PC-3 (cell line): ENCODE measurements around the gene ASTN2. TPM values are rescaled to one million over a fixed set of nuclear protein-coding genes. Genes with fewer than 3 reads are reported as not detected.

Source experiments
- ATAC-seq: fragments of 200-7000 bp; cut with Tn5 transposase; 2 replicates; pipeline ENCODE4 v1.9.1; 2020; ENCODE audit warnings: mild to moderate bottlenecking, moderate library complexity
- BruUV-seq: library from RNA; stranded (reverse); fragments of 400-500 nt; replicated peaks from 2 replicates; lab custom pipeline; 2021; lab: Mats Ljungman, UMichigan
- CTCF ChIA-PET: fragments of 300-600 bp; sonication (Branson Sonifier 250); formaldehyde crosslinking; loops from one replicate; lab custom pipeline; 2022; ENCODE audit warnings: antibody characterized with exemption; lab: Charles Lee
- POLR2A ChIA-PET: fragments of 300-600 bp; sonication (Branson Sonifier 250); formaldehyde crosslinking; loops from one replicate; lab custom pipeline; 2022; ENCODE audit warnings: antibody characterized with exemption; ENCODE audit not compliant: unreplicated experiment; lab: Charles Lee
- DNase-seq: peaks from one replicate; pipeline ENCODE4 v3.0.0-alpha.2; 2015
- H2AFZ ChIP-seq: fragments of 300-600 bp; sonication (generic); 2 replicates; pipeline ENCODE4 v1.6.0; 2016; ENCODE audit warnings: antibody characterized with exemption, low read length
- H3F3A ChIP-seq: fragments of 300-600 bp; sonication (generic); one replicate; pipeline ENCODE4 v1.6.0; 2017; ENCODE audit warnings: antibody characterized with exemption, low read length, control low read depth, mild to moderate bottlenecking; ENCODE audit not compliant: unreplicated experiment
- H3K27ac ChIP-seq: fragments of 300-600 bp; sonication (generic); 2 replicates; pipeline ENCODE4 v1.5.1; 2016; ENCODE audit warnings: mild to moderate bottlenecking, low read length
- H3K27me3 ChIP-seq: fragments of 300-600 bp; sonication (generic); 2 replicates; pipeline ENCODE4 v1.6.1; 2016; ENCODE audit warnings: low read length, mixed read lengths
- H3K36me3 ChIP-seq: fragments of 300-600 bp; sonication (generic); 2 replicates; pipeline ENCODE4 v1.6.1; 2016; ENCODE audit warnings: low read depth, mixed run types, low read length, mixed read lengths
- H3K4me1 ChIP-seq: fragments of 300-600 bp; sonication (generic); 2 replicates; pipeline ENCODE4 v1.5.1; 2016; ENCODE audit warnings: low read length; ENCODE audit not compliant: insufficient read depth
- H3K4me2 ChIP-seq: fragments of 300-600 bp; sonication (generic); 2 replicates; pipeline ENCODE4 v1.6.0; 2016; ENCODE audit warnings: low read length
- H3K4me3 ChIP-seq: fragments of 300-600 bp; sonication (generic); 2 replicates; pipeline ENCODE4 v1.5.1; 2016; ENCODE audit warnings: mild to moderate bottlenecking, low read length, mixed read lengths
- H3K79me2 ChIP-seq: fragments of 300-600 bp; sonication (generic); 2 replicates; pipeline ENCODE4 v1.6.1; 2017; ENCODE audit warnings: low read length, mixed read lengths
- H3K9ac ChIP-seq: fragments of 300-600 bp; sonication (generic); 2 replicates; pipeline ENCODE4 v1.6.0; 2016; ENCODE audit warnings: mild to moderate bottlenecking, low read length
- H3K9me2 ChIP-seq: fragments of 300-600 bp; sonication (generic); replicated peaks from 2 replicates; pipeline ENCODE4 v1.6.1; 2016; ENCODE audit warnings: mixed run types, low read length, mixed read lengths
- H3K9me3 ChIP-seq: fragments of 300-600 bp; sonication (generic); 2 replicates; pipeline ENCODE4 v1.6.1; 2016; ENCODE audit warnings: low read length, mixed read lengths
- H4K20me1 ChIP-seq: fragments of 300-600 bp; sonication (generic); 2 replicates; pipeline ENCODE4 v1.6.1; 2016; ENCODE audit warnings: low read length, mixed read lengths
- CTCF ChIP-seq: fragments of 300-600 bp; sonication (generic); conservative IDR thresholded peaks from 2 replicates; pipeline ENCODE4 v1.5.1; 2017; ENCODE audit warnings: antibody characterized with exemption, low read depth, mild to moderate bottlenecking, low read length
- EZH2 ChIP-seq: fragments of 300-600 bp; sonication (generic); IDR thresholded peaks from one replicate; pipeline ENCODE4 v1.6.1; 2017; ENCODE audit warnings: antibody characterized with exemption, mild to moderate bottlenecking, low read length; ENCODE audit not compliant: unreplicated experiment
- EZH2phosphoT487 ChIP-seq: fragments of 300-600 bp; sonication (generic); IDR thresholded peaks from 2 replicates; pipeline ENCODE4 v1.6.1; 2018; ENCODE audit warnings: mild to moderate bottlenecking, antibody characterized with exemption, low read length, borderline replicate concordance
- intact Hi-C: fragments of 100-400 bp; cut with micrococcal nuclease; formaldehyde crosslinking; loops from 2 replicates; pipeline ENCODE4 v1.9.0; 2023
- total RNA-seq: library from RNA; depleted of rRNA; stranded (reverse); fragments of >200 nt; gene quantifications from 2 replicates; pipeline ENCODE4 v1.2.3, GENCODE V29; 2014

Gene ASTN2
- total RNA-seq, 1 experiment from 2014 or later: 3.5 TPM

GRCh38 chr9:117458066-117458465, 43.2 kb upstream of the ASTN2 start:
- Histone ChIP-seq H3K36me3 (no peaks in the 10 kb centered on the region), H3F3A (no peaks in the 10 kb centered on the region), H3K27me3 (no peaks in the 10 kb centered on the region), H3K27ac (no peak overlapping the region), H3K9me3 (no peaks in the 10 kb centered on the region), H3K4me1 (no peaks in the 10 kb centered on the region), H3K79me2 (no peaks in the 10 kb centered on the region), H3K4me3 (no peak overlapping the region), H3K9ac (no peak overlapping the region), H2AFZ (no peak overlapping the region), H3K9me2 (no peaks in the 10 kb centered on the region), H4K20me1 (no peaks in the 10 kb centered on the region), H3K4me2 (no peak overlapping the region)
- CTCF ChIA-PET: no interaction called here
- TF ChIP-seq EZH2: no peak
- no peak for TF ChIP-seq EZH2phosphoT487
- no peak for TF ChIP-seq CTCF
- BruUV-seq: no TSS peak
- ATAC-seq (no peak), DNase-seq (no peak)
- intact Hi-C loops: no loop called here
- POLR2A ChIA-PET: no interaction called here

- ChIA-PET POLR2A (no interaction called here), CTCF (no interaction called here)
- Histone ChIP-seq H3F3A (no peaks in the 10 kb centered on the region), H3K4me2 (no peak overlapping the region), H3K79me2 (no peaks in the 10 kb centered on the region), H4K20me1 (no peaks in the 10 kb centered on the region), H2AFZ (no peak overlapping the region), H3K4me1 (no peaks in the 10 kb centered on the region), H3K27me3 (no peaks in the 10 kb centered on the region), H3K4me3 (no peak overlapping the region), H3K27ac (no peak overlapping the region), H3K9ac (no peak overlapping the region), H3K9me2 (no peaks in the 10 kb centered on the region), H3K36me3 (no peaks in the 10 kb centered on the region), H3K9me3 (no peaks in the 10 kb centered on the region)
- no TSS peak for BruUV-seq
- TF ChIP-seq EZH2phosphoT487: no peak
- no peak for TF ChIP-seq CTCF
- no peak for TF ChIP-seq EZH2
- intact Hi-C loops: no loop called here
- DNase-seq: no peak
- ATAC-seq: no peak
These were observed 39.9 kb upstream of the ASTN2 start for GRCh38 chr9:117454711-117455110.

GRCh38 chr9:117453737-117454136, 38.9 kb upstream of the ASTN2 start:
- BruUV-seq: no TSS peak
- Histone ChIP-seq H3K9ac (no peak overlapping the region), H3K79me2 (no peaks in the 10 kb centered on the region), H3K4me3 (no peak overlapping the region), H3K4me2 (no peak overlapping the region), H3K9me3 (no peaks in the 10 kb centered on the region), H2AFZ (no peak overlapping the region), H3K36me3 (no peaks in the 10 kb centered on the region), H4K20me1 (no peaks in the 10 kb centered on the region), H3F3A (no peaks in the 10 kb centered on the region), H3K4me1 (no peaks in the 10 kb centered on the region), H3K27me3 (no peaks in the 10 kb centered on the region), H3K9me2 (no peaks in the 10 kb centered on the region), H3K27ac (no peak overlapping the region)
- intact Hi-C loops: no loop called here
- CTCF ChIA-PET: no interaction called here
- POLR2A ChIA-PET: no interaction called here
- ATAC-seq (no peak), DNase-seq (no peak)
- no peak for TF ChIP-seq CTCF
- TF ChIP-seq EZH2phosphoT487: no peak
- TF ChIP-seq EZH2: no peak
